Measurements from ENCODE around the gene GRK5. TPM values are rescaled to one million over a fixed set of nuclear protein-coding genes. Genes with fewer than 3 reads are reported as not detected.

Gene GRK5
- total RNA-seq, 2 donors from 2014 or later = 4.8 to 10.6 TPM

GRCh38 chr10:119374236-119374635 lies 166.9 kb downstream of the GRK5 start:
- no peaks in the 10 kb centered on the region for H3K4me1 ChIP-seq (replicated peaks)

GRCh38 chr10:119375574-119376272 lies 168.4 kb downstream of the GRK5 start:
- no peak for DNase-seq (ENCODE audit: low spot score)
- no peak overlapping the region for H3K27ac ChIP-seq
- H3K36me3 ChIP-seq = no peaks in the 10 kb centered on the region
- no peaks in the 10 kb centered on the region for H3K4me1 ChIP-seq (replicated peaks)
- no peaks in the 10 kb centered on the region for H3K27me3 ChIP-seq (replicated peaks; ENCODE audit: insufficient read depth)
- intact Hi-C loops (cut with DNase I) = no loop called here
- no peaks in the 10 kb centered on the region for H3K9me3 ChIP-seq
- TF ChIP-seq POLR2AphosphoS5 (IDR thresholded peaks at IDR 0.05) = no peak
- H3K4me3 ChIP-seq = no peak overlapping the region
- 75% methylated on average over 7 of the region's 7 CpGs for WGBS

More at GRCh38 chr10:119374236-119374635, 166.9 kb downstream of the GRK5 start:
- Histone ChIP-seq H3K9me3 (no peaks in the 10 kb centered on the region), H3K27me3 (replicated peaks; ENCODE audit: insufficient read depth) (no peaks in the 10 kb centered on the region), H3K36me3 (no peaks in the 10 kb centered on the region), H3K4me3 (no peak overlapping the region), H3K27ac (no peak overlapping the region)
- 90% methylated on average over 4 of the region's 4 CpGs for WGBS
- no peak for DNase-seq (ENCODE audit: low spot score)
- intact Hi-C loops (cut with DNase I) = loop anchor here (5.0 kb wide), 1 partner anchor 38 kb away; no protein-coding TSS in a partner anchor
- TF ChIP-seq, protein P1, sequence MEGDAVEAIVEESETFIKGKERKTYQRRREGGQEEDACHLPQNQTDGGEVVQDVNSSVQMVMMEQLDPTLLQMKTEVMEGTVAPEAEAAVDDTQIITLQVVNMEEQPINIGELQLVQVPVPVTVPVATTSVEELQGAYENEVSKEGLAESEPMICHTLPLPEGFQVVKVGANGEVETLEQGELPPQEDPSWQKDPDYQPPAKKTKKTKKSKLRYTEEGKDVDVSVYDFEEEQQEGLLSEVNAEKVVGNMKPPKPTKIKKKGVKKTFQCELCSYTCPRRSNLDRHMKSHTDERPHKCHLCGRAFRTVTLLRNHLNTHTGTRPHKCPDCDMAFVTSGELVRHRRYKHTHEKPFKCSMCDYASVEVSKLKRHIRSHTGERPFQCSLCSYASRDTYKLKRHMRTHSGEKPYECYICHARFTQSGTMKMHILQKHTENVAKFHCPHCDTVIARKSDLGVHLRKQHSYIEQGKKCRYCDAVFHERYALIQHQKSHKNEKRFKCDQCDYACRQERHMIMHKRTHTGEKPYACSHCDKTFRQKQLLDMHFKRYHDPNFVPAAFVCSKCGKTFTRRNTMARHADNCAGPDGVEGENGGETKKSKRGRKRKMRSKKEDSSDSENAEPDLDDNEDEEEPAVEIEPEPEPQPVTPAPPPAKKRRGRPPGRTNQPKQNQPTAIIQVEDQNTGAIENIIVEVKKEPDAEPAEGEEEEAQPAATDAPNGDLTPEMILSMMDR (IDR thresholded peaks at IDR 0.05) = no peak
- TF ChIP-seq POLR2AphosphoS5 (IDR thresholded peaks at IDR 0.05) (no peak), POLR2A (IDR thresholded peaks at IDR 0.05) (no peak)

DNA sequence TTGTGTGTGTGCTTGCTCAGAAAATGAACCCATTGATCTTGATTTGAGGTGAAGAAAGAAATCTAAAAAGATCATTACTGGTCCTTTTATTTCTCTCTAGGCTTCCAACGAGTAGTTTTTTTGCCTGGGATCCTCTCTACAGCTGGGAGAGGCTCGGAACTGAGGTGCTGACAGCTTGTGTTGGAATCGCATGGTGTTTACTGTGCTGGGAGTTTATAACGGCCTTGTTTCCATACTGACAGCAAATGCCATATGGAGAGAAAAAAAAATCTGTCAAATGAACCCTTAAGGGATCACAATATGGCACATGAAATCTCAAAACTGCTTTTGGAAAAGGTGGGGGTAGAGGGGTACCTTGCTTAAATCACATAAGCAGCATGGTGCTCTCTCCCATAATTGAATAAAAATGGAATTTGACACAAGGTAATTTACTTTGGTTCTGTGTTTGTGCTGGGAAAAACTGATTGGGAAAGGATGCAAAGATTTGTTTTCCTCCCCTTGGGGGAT lies 170.1 kb downstream of the GRK5 start:
- Histone ChIP-seq H3K27me3 (replicated peaks; ENCODE audit: insufficient read depth) (no peaks in the 10 kb centered on the region), H3K4me1 (replicated peaks) (no peaks in the 10 kb centered on the region), H3K27ac (no peak overlapping the region), H3K4me3 (no peak overlapping the region), H3K36me3 (no peaks in the 10 kb centered on the region), H3K9me3 (no peaks in the 10 kb centered on the region)
- intact Hi-C loops (cut with DNase I) = no loop called here
- 61% methylated on average over 4 of the region's 4 CpGs for WGBS
- TF ChIP-seq POLR2A (IDR thresholded peaks at IDR 0.05) (no peak), POLR2AphosphoS5 (IDR thresholded peaks at IDR 0.05) (no peak)
- TF ChIP-seq, protein P1 (IDR thresholded peaks at IDR 0.05) = no peak
- no peak for DNase-seq (ENCODE audit: low spot score)

GRCh38 chr10:119377958-119378736 lies 170.8 kb downstream of the GRK5 start:
- DNase-seq (ENCODE audit: low spot score) = no peak
- H3K4me1 ChIP-seq (replicated peaks) = no peaks in the 10 kb centered on the region
- no peaks in the 10 kb centered on the region for H3K36me3 ChIP-seq
- TF ChIP-seq, protein P1 (IDR thresholded peaks at IDR 0.05) = no peak
- TF ChIP-seq POLR2AphosphoS5 (IDR thresholded peaks at IDR 0.05) (no peak), POLR2A (IDR thresholded peaks at IDR 0.05) (no peak)
- H3K9me3 ChIP-seq = no peaks in the 10 kb centered on the region
- H3K27ac ChIP-seq = no peak overlapping the region
- WGBS = 67% methylated on average over 29 of the region's 29 CpGs
- intact Hi-C loops (cut with DNase I) = no loop called here
- H3K4me3 ChIP-seq = no peak overlapping the region
- H3K27me3 ChIP-seq (replicated peaks; ENCODE audit: insufficient read depth) = no peaks in the 10 kb centered on the region

- Histone ChIP-seq H3K36me3 (no peaks in the 10 kb centered on the region), H3K4me1 (replicated peaks) (no peaks in the 10 kb centered on the region), H3K27me3 (replicated peaks; ENCODE audit: insufficient read depth) (no peaks in the 10 kb centered on the region), H3K9me3 (no peaks in the 10 kb centered on the region), H3K27ac (no peak overlapping the region), H3K4me3 (no peak overlapping the region)
- 93% methylated on average over 8 of the region's 8 CpGs for WGBS
- no peak for DNase-seq (ENCODE audit: low spot score)
- TF ChIP-seq POLR2A (IDR thresholded peaks at IDR 0.05) = no peak
- TF ChIP-seq POLR2AphosphoS5 (IDR thresholded peaks at IDR 0.05) = no peak
- TF ChIP-seq, protein P1 (IDR thresholded peaks at IDR 0.05) = no peak
- intact Hi-C loops (cut with DNase I) = no loop called here
Measured at GRCh38 chr10:119378737-119379067, 171.3 kb downstream of the GRK5 start.

Measured in prostate gland (tissue), 2 donors.